ENCODE results near the gene SPESP1.

The SPESP1 gene

GRCh38 chr15:68930268-68931022, at the start of gene SPESP1:
SPESP1 (plus strand) TSS chr15:68930525; CDS start chr15:68930654, 129 bp downstream.
- DNase-seq (ENCODE audit: low read depth): peak; percentile 29

DNA sequence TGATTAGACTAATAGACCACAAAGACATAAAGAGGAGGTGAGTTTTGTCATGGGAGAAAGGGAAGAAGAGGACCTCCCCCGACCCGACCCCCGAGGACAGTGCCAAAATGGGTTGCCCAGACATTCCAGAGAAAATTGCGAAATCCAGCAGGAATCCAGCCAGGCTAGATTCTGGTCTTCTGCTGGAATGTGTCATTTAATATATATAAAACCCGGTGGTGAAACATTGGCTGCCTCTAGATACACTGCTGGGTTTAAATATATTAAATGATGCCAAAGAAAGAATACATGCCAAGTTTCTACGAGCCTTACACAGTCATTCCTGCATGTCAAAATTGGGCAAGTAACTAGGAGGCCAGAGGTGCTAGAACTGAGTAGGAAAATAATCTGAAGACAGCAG, 45.3 kb upstream of the SPESP1 start:
- no peak for DNase-seq (ENCODE audit: low read depth)

DNA sequence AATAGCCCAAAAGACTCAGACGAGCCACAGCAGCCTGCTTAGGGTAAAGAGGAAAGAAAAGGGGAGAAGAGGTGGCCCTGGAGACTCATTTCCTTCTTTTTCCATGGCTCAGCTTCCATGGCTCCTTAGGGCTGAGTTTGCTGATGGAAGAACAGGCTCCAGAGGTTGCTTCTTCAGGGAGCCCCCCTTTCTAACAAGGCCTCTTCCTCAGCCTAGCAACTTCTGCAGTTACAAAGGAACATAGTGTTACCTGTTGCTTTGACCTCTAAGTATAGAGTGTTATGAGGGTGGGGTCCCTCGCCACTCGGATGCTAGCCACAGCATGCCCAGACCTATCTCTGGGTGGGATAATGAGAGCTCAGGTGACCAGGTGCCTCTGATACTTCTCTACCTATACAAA, 43.2 kb upstream of the SPESP1 start:
- no peak for DNase-seq (ENCODE audit: low read depth)

DNA sequence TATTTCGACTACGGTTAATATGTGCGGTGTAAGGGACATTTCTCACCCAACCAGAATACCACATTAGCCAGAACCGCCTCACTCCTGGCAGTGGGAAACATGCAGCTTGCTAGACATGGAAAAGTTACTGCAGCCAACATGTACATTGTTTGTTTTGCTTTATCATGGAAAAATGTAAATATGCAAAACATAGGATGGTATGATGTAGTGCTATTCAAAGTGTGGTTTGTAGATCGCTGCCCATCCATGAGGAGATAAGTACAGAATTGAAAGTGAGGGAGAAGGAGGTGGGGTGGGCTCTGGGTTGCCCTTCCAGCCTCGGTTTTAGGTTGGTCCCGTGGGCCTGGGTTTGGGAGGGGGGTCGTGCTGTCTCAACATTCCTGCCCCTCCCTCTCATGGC, 42.5 kb upstream of the SPESP1 start:
- no peak for DNase-seq (ENCODE audit: low read depth)

GRCh38 chr15:68888419-68888818, 41.9 kb upstream of the SPESP1 start:
- DNase-seq (ENCODE audit: low read depth): no peak

GRCh38 chr15:68894208-68894607, 36.1 kb upstream of the SPESP1 start:
- no peak for DNase-seq (ENCODE audit: low read depth)

DNA sequence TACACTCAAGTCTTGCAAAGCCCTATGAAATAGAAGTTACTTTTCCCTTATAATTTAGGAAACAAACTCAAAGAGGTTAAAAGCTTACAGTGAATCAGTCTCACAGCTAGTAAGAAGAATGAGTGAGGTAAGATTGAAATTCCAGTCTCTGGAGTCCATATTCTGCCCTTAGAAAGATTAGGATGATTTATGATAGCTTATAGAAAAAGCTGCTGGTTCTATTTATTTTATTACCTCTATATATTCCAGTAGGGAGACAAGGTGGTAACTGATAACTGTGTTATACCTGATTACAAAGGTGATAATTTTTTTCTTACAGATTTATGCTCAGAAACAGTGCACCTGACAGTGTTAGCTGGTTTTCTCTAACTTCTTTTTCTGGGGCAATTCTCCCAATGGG, 34.1 kb upstream of the SPESP1 start:
- DNase-seq (ENCODE audit: low read depth): no peak

- DNase-seq (ENCODE audit: low read depth): no peak
These were observed 33.3 kb upstream of the SPESP1 start for GRCh38 chr15:68897016-68897415.

GRCh38 chr15:68900027-68900426, 30.3 kb upstream of the SPESP1 start:
- DNase-seq (ENCODE audit: low read depth): no peak

GRCh38 chr15:68907396-68907923, 22.9 kb upstream of the SPESP1 start:
- no peak for DNase-seq (ENCODE audit: low read depth)

DNA sequence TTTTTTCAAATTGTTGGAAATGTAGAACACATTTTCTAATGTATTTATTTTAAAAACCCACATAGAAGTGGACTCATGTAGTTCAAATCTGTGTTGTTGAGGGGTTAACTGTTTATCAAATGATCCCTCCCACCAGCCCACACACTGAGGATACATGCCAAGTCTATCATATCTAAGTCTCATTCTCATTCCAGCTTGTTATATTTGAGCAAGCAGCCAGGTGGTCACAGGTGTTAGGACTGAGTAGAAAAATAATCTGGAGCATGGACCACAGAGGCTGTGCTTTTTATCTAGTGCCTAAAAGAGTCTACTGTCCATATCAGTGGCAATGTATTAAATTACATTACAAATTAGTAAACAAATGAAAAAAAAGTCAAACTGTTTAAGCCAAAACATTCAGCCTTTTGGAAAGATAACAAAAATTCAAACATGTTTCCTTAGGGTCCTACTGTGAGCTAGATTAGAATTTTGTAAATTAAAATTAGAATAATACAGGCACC, 20.7 kb upstream of the SPESP1 start:
- no peak for DNase-seq (ENCODE audit: low read depth)

GRCh38 chr15:68910341-68910740, 20.0 kb upstream of the SPESP1 start:
- no peak for DNase-seq (ENCODE audit: low read depth)

DNA sequence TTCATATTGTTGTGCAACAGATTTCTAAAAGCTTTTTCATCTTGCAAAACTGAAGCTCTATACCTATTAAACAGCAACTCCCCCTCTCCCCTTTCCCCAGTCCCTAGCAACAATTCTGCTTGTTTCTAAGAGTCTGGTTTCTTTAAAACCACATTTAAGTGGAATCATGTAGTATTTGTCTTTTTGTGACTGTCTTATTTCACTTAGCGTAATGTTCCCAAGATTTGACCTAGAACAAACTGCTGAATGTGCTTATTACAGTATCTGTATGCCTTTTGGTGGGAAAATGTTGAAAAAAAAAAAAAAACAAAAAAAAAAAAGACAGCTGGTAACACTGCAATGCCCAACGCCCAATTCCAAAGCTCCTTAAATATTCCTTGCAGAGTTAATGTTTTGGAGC, 19.5 kb upstream of the SPESP1 start:
- no peak for DNase-seq (ENCODE audit: low read depth)

DNA sequence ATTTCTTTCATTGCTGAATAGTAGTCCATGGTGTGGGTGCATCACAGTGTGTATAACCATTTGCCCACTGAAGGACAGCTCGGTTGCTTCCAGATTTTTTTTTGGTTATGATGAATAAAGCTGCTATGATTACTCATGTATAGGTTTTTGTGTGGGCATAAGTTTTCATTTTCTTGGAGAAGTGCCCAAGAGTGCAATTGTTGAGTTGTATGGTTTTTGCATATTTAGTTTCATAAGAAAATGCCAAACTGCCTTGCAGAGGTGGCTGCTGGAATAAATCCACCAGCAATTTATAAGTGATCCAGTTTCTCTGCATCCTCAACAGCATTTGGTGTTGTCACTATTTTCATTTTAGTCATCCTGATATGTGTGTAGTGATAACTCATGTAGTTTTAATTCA, 8.4 kb upstream of the SPESP1 start:
- no peak for DNase-seq (ENCODE audit: low read depth)

- peak; percentile 25 for DNase-seq (ENCODE audit: low read depth)
These were observed 5.3 kb upstream of the SPESP1 start for GRCh38 chr15:68924866-68925560.

DNA sequence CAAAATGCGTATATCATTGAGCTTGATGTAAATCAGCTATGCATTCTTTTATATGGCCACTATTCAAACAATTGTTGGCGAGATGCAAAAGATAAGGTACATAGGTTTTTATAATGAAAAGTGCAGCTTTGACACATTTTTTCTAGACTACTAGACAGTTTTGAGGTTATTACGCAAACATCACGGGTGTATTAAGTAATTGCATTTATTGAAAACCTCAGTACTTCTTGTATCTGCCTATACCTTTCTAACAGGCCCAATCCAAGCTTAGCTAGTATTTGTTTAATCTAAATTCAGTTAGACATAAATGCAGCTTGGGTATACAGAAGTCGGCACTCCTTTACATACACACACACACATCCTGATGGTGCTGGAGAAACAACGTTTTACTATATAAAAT, 2.7 kb downstream of the SPESP1 start:
- DNase-seq (ENCODE audit: low read depth): no peak

- DNase-seq (ENCODE audit: low read depth): no peak
These were observed 4.0 kb downstream of the SPESP1 start for GRCh38 chr15:68934341-68934740.

DNA sequence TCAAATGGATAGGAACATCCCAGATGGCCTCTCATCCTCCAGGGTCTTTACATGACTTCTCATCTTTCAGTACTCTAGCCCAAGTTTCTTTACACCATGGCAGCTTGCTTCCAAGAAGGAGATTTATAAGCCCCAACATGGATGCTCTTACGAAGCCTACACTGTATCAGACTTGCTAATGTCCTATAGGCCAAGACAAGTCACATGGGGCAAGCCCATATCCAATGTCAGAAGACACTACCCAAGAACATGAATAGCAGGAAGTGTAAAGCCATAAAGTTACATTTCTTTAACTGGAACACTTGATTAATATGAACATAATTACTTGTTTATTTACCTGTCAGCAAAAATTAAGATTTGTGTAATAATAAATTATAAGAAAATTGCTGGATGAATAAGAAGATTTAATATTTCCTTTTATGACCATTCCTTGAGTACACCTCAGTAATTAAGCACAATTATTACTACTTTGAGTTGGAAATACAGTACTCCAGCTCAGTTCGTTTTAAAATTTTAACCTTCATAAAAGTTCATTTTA, 5.1 kb downstream of the SPESP1 start:
- DNase-seq (ENCODE audit: low read depth): no peak

DNA sequence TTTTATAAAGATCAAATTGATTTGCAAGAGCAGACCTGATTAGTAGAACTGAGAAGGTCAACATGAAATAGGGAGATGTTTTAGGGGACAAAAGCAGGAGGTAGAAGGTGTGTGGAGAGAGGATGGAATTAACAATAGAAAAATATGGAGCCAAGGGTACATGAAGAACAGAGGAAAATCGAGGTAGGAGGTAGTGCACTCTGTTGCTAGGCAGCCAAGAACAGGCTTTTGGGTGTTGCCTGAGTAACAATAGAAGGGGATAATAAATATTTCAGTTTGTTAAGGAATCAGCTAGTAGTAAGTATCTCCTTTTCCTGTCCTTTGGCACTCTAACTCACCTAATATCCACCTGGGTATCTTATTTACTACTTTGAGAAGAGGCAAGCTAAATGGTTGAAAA, 9.2 kb downstream of the SPESP1 start:
- no peak for DNase-seq (ENCODE audit: low read depth)

- no peak for DNase-seq (ENCODE audit: low read depth)
These were observed 21.5 kb downstream of the SPESP1 start for GRCh38 chr15:68951813-68952212.

- DNase-seq (ENCODE audit: low read depth): no peak
These were observed 27.4 kb downstream of the SPESP1 start for GRCh38 chr15:68957696-68958095.

GRCh38 chr15:68958597-68958996, 28.3 kb downstream of the SPESP1 start:
- DNase-seq (ENCODE audit: low read depth): no peak

- DNase-seq (ENCODE audit: low read depth): no peak
These were observed 32.1 kb downstream of the SPESP1 start for GRCh38 chr15:68962465-68962864.

Data from activated T-helper 1 cell treated with Interleukin-2 at 50 U/mL for 16 hours (primary cell).